ENCODE data around the gene IKZF2. TPM values are rescaled to one million over a fixed set of nuclear protein-coding genes. Genes with fewer than 3 reads are reported as not detected.

Gene IKZF2
- total and polyA plus RNA-seq, 10 of the 15 experiments (the other 5 are each of a cell fraction or from before 2014, with no cell fraction given): 15.2 to 266 (median 87.2) TPM

- POLR2A ChIA-PET: interaction anchor here (0.9 to 4.7 kb wide), 6 partner anchors 8 to 143 kb away, joined by 3 to 36 read pairs (median 3); partner anchors contain the start of gene IKZF2
- RAD21 ChIA-PET (ENCODE audit: unreplicated experiment): interaction anchor here (1.1 to 27.1 kb wide), 4 partner anchors 10 to 78 kb away, joined by 4 to 540 read pairs (median 28); partner anchors contain the start of gene IKZF2
- no TSS peak for BruUV-seq (replicated peaks)
- Histone ChIP-seq H3K27ac (ENCODE audit: control insufficient read depth, insufficient read depth) (no peak overlapping the region), H3K4me2 (ENCODE audit: control insufficient read depth, insufficient read depth) (no peak overlapping the region), H2AFZ (ENCODE audit: control insufficient read depth, low read depth, low read length) (no peak overlapping the region), H3K79me2 (ENCODE audit: control insufficient read depth, insufficient read depth, low read length) (no peaks in the 10 kb centered on the region), H3K4me1 (ENCODE audit: control insufficient read depth, insufficient read depth, low read length) (peaks cover 37% of the 10 kb centered on the region), H3K9ac (ENCODE audit: control insufficient read depth, insufficient read depth, low read length) (no peak overlapping the region), H3K36me3 (ENCODE audit: control insufficient read depth in 2 of 2, insufficient read depth in 2 of 2, low read length in 1 of 2) (no peaks in the 10 kb centered on the region), H3K9me3 (replicated peaks; ENCODE audit: control insufficient read depth, insufficient read depth, low read length) (no peaks in the 10 kb centered on the region; the same call in 2 of the 3 replicates), H4K20me1 (ENCODE audit: control insufficient read depth, insufficient read depth) (no peaks in the 10 kb centered on the region), H3K4me3 (no peak overlapping the region), H3K27me3 (replicated peaks in 1 of 2; ENCODE audit: control insufficient read depth in 2 of 2, insufficient read depth in 2 of 2, low read length in 1 of 2) (no peaks in the 10 kb centered on the region)
- in situ Hi-C loops (cut with MboI) (loop anchor here (5.0 kb wide), 1 partner anchor 65 kb away; no protein-coding TSS in a partner anchor), intact Hi-C loops (cut with micrococcal nuclease; ENCODE audit: unreplicated experiment) (no loop called here)
- DNase-seq (ENCODE audit: low read depth, low spot score) (no peak), ATAC-seq (no peak), FAIRE-seq (no peak)
- no peak for TF ChIP-seq MXI1 (IDR thresholded peaks at IDR 0.05; ENCODE audit: low read depth, low read length)
- 97% methylated on average over 3 of the region's 3 CpGs for WGBS (ENCODE audit: insufficient coverage, insufficient replicate concordance, low lambda C conversion rate, missing lambda C conversion rate)
- CTCF ChIA-PET: interaction anchor here (0.8 to 3.2 kb wide), 6 partner anchors 9 to 60 kb away, joined by 3 to 18 read pairs (median 4); no protein-coding TSS in a partner anchor
- SMC1A ChIA-PET (ENCODE audit: uncharacterized antibody, unreplicated experiment): interaction anchor here (1.1 to 24.8 kb wide), 9 partner anchors 9 to 146 kb away, joined by 3 to 467 read pairs (median 9); partner anchors contain the start of gene IKZF2
These were observed 11.2 kb upstream of the IKZF2 start for GRCh38 chr2:213162516-213163118.

GRCh38 chr2:213161759-213162515, 10.5 kb upstream of the IKZF2 start:
- no peaks in the 10 kb centered on the region for H4K20me1 ChIP-seq (ENCODE audit: control insufficient read depth, insufficient read depth)
- H3K4me1 ChIP-seq (ENCODE audit: control insufficient read depth, insufficient read depth, low read length): peaks cover 38% of the 10 kb centered on the region
- H3K4me2 ChIP-seq (ENCODE audit: control insufficient read depth, insufficient read depth): no peak overlapping the region
- 77% methylated on average over 5 of the region's 5 CpGs for WGBS (ENCODE audit: insufficient coverage, insufficient replicate concordance, low lambda C conversion rate, missing lambda C conversion rate)
- ChIA-PET CTCF (interaction anchor here (0.6 to 3.2 kb wide), 6 partner anchors 8 to 30 kb away, joined by 3 to 18 read pairs (median 4); no protein-coding TSS in a partner anchor), POLR2A (interaction anchor here (0.9 to 4.7 kb wide), 6 partner anchors 8 to 71 kb away, joined by 3 to 36 read pairs (median 4); partner anchors contain the start of gene IKZF2), RAD21 (ENCODE audit: unreplicated experiment) (interaction anchor here (1.1 to 27.1 kb wide), 5 partner anchors 9 to 148 kb away, joined by 4 to 540 read pairs (median 6); partner anchors contain the start of gene IKZF2), SMC1A (ENCODE audit: uncharacterized antibody, unreplicated experiment) (interaction anchor here (1.1 to 24.8 kb wide), 8 partner anchors 8 to 78 kb away, joined by 3 to 467 read pairs (median 18); partner anchors contain the start of gene IKZF2)
- H2AFZ ChIP-seq (ENCODE audit: control insufficient read depth, low read depth, low read length): no peak overlapping the region
- intact Hi-C loops (cut with micrococcal nuclease; ENCODE audit: unreplicated experiment) (no loop called here), in situ Hi-C loops (cut with MboI) (loop anchor here (5.0 kb wide), 1 partner anchor 65 kb away; no protein-coding TSS in a partner anchor)
- no peak for DNase-seq (ENCODE audit: low read depth, low spot score)
- H3K4me3 ChIP-seq: no peak overlapping the region
- FAIRE-seq: no peak
- no peaks in the 10 kb centered on the region for H3K79me2 ChIP-seq (ENCODE audit: control insufficient read depth, insufficient read depth, low read length)
- no peaks in the 10 kb centered on the region for H3K36me3 ChIP-seq (ENCODE audit: control insufficient read depth in 2 of 2, insufficient read depth in 2 of 2, low read length in 1 of 2)
- BruUV-seq (replicated peaks): no TSS peak
- TF ChIP-seq YBX1 (IDR thresholded peaks at IDR 0.05) (no peak), SMAD1 (IDR thresholded peaks at IDR 0.05; ENCODE audit: low read depth, partially characterized antibody) (no peak), WRNIP1 (IDR thresholded peaks at IDR 0.05; ENCODE audit: borderline replicate concordance, low read depth, low read length) (no peak), BCL11A (IDR thresholded peaks at IDR 0.05; ENCODE audit: low read depth, low read length) (no peak), TARDBP (IDR thresholded peaks at IDR 0.05; ENCODE audit: borderline replicate concordance) (no peak), ATF7 (IDR thresholded peaks at IDR 0.05; ENCODE audit: low read depth) (no peak), RUNX3 (IDR thresholded peaks at IDR 0.05; ENCODE audit: low read length) (no peak), MYC (IDR thresholded peaks at IDR 0.05; ENCODE audit: insufficient read depth, insufficient read length, insufficient replicate concordance, low read length, severe bottlenecking) (no peak), KAT2A (conservative IDR thresholded peaks at IDR 0.05; ENCODE audit: control insufficient read depth, low read depth, low read length) (no peak)
- ATAC-seq: no peak
- H3K9me3 ChIP-seq (replicated peaks; ENCODE audit: control insufficient read depth, insufficient read depth, low read length): peaks cover under 1% of the 10 kb centered on the region; the same call in 1 of the 3 replicates
- no peak overlapping the region for H3K9ac ChIP-seq (ENCODE audit: control insufficient read depth, insufficient read depth, low read length)
- no peak overlapping the region for H3K27ac ChIP-seq (ENCODE audit: control insufficient read depth, insufficient read depth)
- H3K27me3 ChIP-seq (replicated peaks in 1 of 2; ENCODE audit: control insufficient read depth in 2 of 2, insufficient read depth in 2 of 2, low read length in 1 of 2): no peaks in the 10 kb centered on the region

Data from GM12878 (cell line).